Gastrocnemius medialis (tissue), 4 donors: ENCODE measurements around the gene HERC2. TPM values are rescaled to one million over a fixed set of nuclear protein-coding genes. Genes with fewer than 3 reads are reported as not detected.

Source experiments
- ATAC-seq, 2 donors: fragments of 150-250 bp; one replicate each; pipeline ENCODE4 v1.9.1; 2016
- DNase-seq, 2 donors: peaks; one replicate each; pipeline ENCODE4 v3.0.0-alpha.2; 2019
- H3K27ac ChIP-seq, 4 donors: fragments of 200-600 bp; sonication (generic); 1 replicate in 1 of 4; 2 replicates in 3 of 4; pipeline ENCODE4 v1.5.1; 2016 to 2018; ENCODE audit warnings: mild to moderate bottlenecking in 2 of 4, moderate library complexity in 1 of 4
- H3K27me3 ChIP-seq, 3 donors: fragments of 200-600 bp; sonication (generic) in 2 of 3; 1 replicate in 1 of 3; 2 replicates in 2 of 3; pipeline versions ENCODE4 v1.5.1 to v1.6.0; 2016 to 2019; ENCODE audit warnings: mild to moderate bottlenecking in 1 of 3, moderate library complexity in 1 of 3
- H3K36me3 ChIP-seq, 2 donors: fragments of 200-600 bp; sonication (generic) in 1 of 2; one replicate each; pipeline ENCODE4 v1.5.1; 2017 to 2018
- H3K4me1 ChIP-seq, 2 donors: fragments of 200-600 bp; sonication (generic) in 1 of 2; one replicate each; pipeline ENCODE4 v1.5.1; 2016 to 2017; ENCODE audit warnings: mild to moderate bottlenecking in 2 of 2
- H3K4me3 ChIP-seq, 4 donors: fragments of 200-600 bp; sonication (generic) in 3 of 4; 1 replicate in 1 of 4; 2 replicates in 3 of 4; pipeline ENCODE4 v1.5.1; 2016 to 2019; ENCODE audit warnings: mild to moderate bottlenecking in 2 of 4
- H3K9me3 ChIP-seq, 3 donors: fragments of 200-600 bp; sonication (generic) in 2 of 3; 1 replicate in 1 of 3; 2 replicates in 2 of 3; pipeline ENCODE4 v1.5.1; 2016 to 2019
- POLR2A ChIP-seq, 2 donors: fragments of 450-650 bp; IDR thresholded peaks; one replicate each; pipeline ENCODE4 v1.6.1; 2017; ENCODE audit warnings: antibody characterized with exemption in 2 of 2, mild to moderate bottlenecking in 2 of 2, moderate library complexity in 2 of 2
- in situ Hi-C, 4 donors: fragments of 200-750 bp; cut with MboI; loops; one replicate each; pipeline versions ENCODE4 v1.15.0 to v1.8.0; 2017; ENCODE audit warnings: low sequenced_read_pairs in 4 of 4
- intact Hi-C: fragments of 100-400 bp; cut with DNase I; formaldehyde crosslinking; loops from one replicate; pipeline ENCODE4 v1.15.1; 2023; ENCODE audit warnings: low total_unique reads
- total RNA-seq, 4 donors: library from RNA; depleted of rRNA; stranded (reverse); fragments of >200 nt; gene quantifications; one replicate each; pipeline versions ENCODE4 v1.1.0 to v1.2.3, GENCODE V29; 2016
- TF ChIP-seq, protein P1 (sequence below), 5 experiments: fragments of 450-650 bp in 3 of 5; fragments of 200-600 bp in 2 of 5; sonication (generic) in 2 of 5; IDR thresholded peaks in 4 of 5; conservative IDR thresholded peaks in 1 of 5; 1 replicate in 4 of 5; 2 replicates in 1 of 5; pipeline ENCODE4 v1.5.1; 2016 to 2019; ENCODE audit warnings: antibody characterized with exemption in 5 of 5, mild to moderate bottlenecking in 3 of 5, moderate library complexity in 3 of 5

Gene HERC2
- total RNA-seq, 4 donors from 2014 or later: 46.8 to 92.7 (median 62.2) TPM

DNA sequence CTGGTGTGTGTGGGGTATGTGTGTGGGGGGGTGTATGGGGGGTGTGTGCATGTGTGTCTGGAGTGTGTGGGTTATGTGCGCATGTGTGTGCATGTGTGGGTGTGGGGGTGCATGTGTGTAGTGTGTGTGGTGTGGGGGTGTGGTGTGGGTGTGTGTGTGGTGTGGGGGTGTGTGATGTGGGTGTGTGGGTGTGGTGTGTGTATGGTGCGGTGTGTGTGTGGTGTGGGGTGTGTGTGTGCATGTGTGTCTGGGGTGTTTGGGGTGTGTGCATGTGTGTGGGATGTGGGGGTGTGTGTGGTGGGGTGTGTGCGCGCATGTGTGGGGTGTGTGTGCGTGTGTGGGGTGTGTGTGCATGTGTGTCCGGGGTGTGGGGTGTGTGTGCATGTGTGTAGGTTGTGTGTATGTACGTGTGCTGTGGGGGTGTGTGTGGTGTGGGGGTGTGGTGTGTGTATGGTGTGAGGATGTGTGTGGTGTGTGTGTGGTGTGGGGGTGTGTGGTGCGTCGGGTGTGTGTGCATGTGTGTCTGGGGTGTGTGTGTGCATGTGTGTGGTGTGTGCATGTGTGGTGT, 216.7 kb downstream of the HERC2 start:
- peaks cover 4 to 11% of the 10 kb centered on the region in 2 donors for H3K4me1 ChIP-seq
- no peak for DNase-seq
- intact Hi-C loops (no loop called here), in situ Hi-C loops (no loop called here)
- no peak overlapping the region for H3K27ac ChIP-seq
- peaks cover 26 to 41% (median 26%) of the 10 kb centered on the region in 3 donors for H3K27me3 ChIP-seq
- no peak overlapping the region for H3K4me3 ChIP-seq
- no peaks in the 10 kb centered on the region for H3K36me3 ChIP-seq
- H3K9me3 ChIP-seq: no peaks in the 10 kb centered on the region
- no peak for TF ChIP-seq POLR2A (IDR thresholded peaks at IDR 0.05)
- TF ChIP-seq, protein P1, sequence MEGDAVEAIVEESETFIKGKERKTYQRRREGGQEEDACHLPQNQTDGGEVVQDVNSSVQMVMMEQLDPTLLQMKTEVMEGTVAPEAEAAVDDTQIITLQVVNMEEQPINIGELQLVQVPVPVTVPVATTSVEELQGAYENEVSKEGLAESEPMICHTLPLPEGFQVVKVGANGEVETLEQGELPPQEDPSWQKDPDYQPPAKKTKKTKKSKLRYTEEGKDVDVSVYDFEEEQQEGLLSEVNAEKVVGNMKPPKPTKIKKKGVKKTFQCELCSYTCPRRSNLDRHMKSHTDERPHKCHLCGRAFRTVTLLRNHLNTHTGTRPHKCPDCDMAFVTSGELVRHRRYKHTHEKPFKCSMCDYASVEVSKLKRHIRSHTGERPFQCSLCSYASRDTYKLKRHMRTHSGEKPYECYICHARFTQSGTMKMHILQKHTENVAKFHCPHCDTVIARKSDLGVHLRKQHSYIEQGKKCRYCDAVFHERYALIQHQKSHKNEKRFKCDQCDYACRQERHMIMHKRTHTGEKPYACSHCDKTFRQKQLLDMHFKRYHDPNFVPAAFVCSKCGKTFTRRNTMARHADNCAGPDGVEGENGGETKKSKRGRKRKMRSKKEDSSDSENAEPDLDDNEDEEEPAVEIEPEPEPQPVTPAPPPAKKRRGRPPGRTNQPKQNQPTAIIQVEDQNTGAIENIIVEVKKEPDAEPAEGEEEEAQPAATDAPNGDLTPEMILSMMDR (IDR thresholded peaks at IDR 0.05 in 4 of 5, conservative IDR thresholded peaks at IDR 0.05 in 1 of 5): no peak
- no peak for ATAC-seq

DNA sequence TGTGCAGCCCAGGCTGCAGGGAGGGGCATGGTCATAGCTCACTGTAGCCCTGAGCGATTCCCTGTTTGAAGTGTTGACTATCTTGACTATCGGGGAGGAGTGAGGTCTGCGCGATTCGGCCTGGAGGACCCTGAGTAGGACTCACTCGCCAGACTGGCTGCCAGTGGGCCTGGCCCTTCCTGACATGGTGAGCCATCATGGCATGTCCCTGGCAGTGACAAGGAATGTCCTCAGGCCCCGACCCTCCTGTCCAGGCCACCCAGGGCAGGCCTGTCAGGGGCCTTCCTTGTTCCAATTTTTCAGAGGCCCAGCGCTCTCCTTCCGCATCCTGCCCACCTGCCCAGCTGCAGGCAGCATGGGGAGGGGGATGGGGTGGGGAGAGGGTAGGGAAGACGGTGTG, 217.7 kb downstream of the HERC2 start:
- Histone ChIP-seq H3K9me3 (no peaks in the 10 kb centered on the region), H3K36me3 (no peaks in the 10 kb centered on the region), H3K27me3 (peaks cover 34 to 51% (median 36%) of the 10 kb centered on the region in 3 donors), H3K4me3 (no peak overlapping the region), H3K4me1 (peaks cover 4 to 15% of the 10 kb centered on the region in 2 donors), H3K27ac (no peak overlapping the region)
- TF ChIP-seq POLR2A (IDR thresholded peaks at IDR 0.05): no peak
- TF ChIP-seq, protein P1 (IDR thresholded peaks at IDR 0.05 in 4 of 5, conservative IDR thresholded peaks at IDR 0.05 in 1 of 5): no peak
- in situ Hi-C loops (no loop called here), intact Hi-C loops (no loop called here)
- DNase-seq (no peak), ATAC-seq (no peak)

DNA sequence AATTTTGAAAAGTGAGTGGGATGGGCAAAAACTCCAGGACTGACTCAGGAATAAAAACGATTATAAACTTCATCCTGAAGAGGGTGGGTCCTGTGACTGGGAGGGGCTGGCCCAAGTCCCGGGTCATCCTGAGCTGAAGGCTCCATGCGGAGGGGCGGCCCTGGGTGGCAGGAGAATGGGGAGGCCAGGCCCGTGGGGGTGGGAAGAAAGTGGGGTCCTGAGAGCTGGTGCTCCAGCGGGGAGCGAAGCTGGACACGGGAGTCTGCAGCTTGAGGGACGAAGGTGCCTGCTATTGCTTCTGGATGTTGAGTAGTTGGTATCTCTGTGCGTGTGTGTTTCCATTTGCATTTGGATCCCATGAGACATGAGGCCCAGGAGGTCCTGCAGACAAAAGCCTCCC, 218.1 kb downstream of the HERC2 start:
- H3K4me3 ChIP-seq: no peak overlapping the region
- DNase-seq: no peak
- peaks cover 4 to 19% of the 10 kb centered on the region in 2 donors for H3K4me1 ChIP-seq
- intact Hi-C loops: no loop called here
- peaks cover 37 to 53% (median 41%) of the 10 kb centered on the region in 3 donors for H3K27me3 ChIP-seq
- in situ Hi-C loops: no loop called here
- no peak for ATAC-seq
- H3K9me3 ChIP-seq: no peaks in the 10 kb centered on the region
- H3K27ac ChIP-seq: no peak overlapping the region
- no peaks in the 10 kb centered on the region for H3K36me3 ChIP-seq
- TF ChIP-seq, protein P1 (IDR thresholded peaks at IDR 0.05 in 4 of 5, conservative IDR thresholded peaks at IDR 0.05 in 1 of 5): no peak
- TF ChIP-seq POLR2A (IDR thresholded peaks at IDR 0.05): no peak

DNA sequence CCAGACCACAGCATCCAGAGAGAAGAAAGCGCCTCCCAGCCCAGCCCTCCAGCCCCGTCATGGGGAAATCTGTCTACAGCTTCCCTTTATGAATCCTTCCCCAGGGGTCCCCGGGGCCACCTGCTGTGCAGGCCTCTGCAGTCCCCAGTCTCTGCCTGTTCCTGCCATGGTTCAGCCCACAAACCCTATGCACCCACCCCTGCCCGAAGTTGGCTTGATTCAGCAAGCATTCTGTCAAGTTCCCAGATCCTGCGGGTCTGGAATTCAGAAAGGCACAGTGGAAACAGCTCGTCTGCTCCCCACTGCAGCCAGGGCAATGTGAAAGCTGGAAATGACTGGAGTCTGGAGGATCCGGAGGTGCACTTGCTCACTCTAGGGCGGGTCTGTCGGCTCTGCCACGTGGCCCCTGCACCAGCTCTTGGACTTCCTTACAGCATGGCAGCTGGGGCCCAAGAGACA, 220.0 kb downstream of the HERC2 start:
- in situ Hi-C loops: no loop called here
- no peak for ATAC-seq

More for the DNA sequence above, 220.0 kb downstream of the HERC2 start:
- peaks cover 4 to 19% of the 10 kb centered on the region in 2 donors for H3K4me1 ChIP-seq
- no peaks in the 10 kb centered on the region for H3K36me3 ChIP-seq
- no peaks in the 10 kb centered on the region for H3K9me3 ChIP-seq
- TF ChIP-seq, protein P1 (IDR thresholded peaks at IDR 0.05 in 4 of 5, conservative IDR thresholded peaks at IDR 0.05 in 1 of 5): no peak
- no peak for TF ChIP-seq POLR2A (IDR thresholded peaks at IDR 0.05)
- no peak for DNase-seq
- intact Hi-C loops: no loop called here
- H3K27ac ChIP-seq: no peak overlapping the region
- H3K27me3 ChIP-seq: peaks cover 54 to 71% (median 59%) of the 10 kb centered on the region in 3 donors
- no peak overlapping the region for H3K4me3 ChIP-seq
